HG03521 (cell line): ENCODE results near the gene IP6K2.

Experiments used
- ATAC-seq: cut with Tn5 transposase; IDR thresholded peaks from one replicate; pipeline ENCODE4 v1.9.1; 2021; ENCODE audit warnings: mild to moderate bottlenecking, moderate library complexity; ENCODE audit not compliant: unreplicated experiment

The IP6K2 gene

GRCh38 chr3:48692551-48692950 is 24.5 kb downstream of the IP6K2 start:
- ATAC-seq: no peak

- ATAC-seq: no peak
Measured at GRCh38 chr3:48690846-48691458, 26.1 kb downstream of the IP6K2 start.

- ATAC-seq: no peak
Measured at GRCh38 chr3:48689384-48689783, 27.6 kb downstream of the IP6K2 start.

- no peak for ATAC-seq
Measured at GRCh38 chr3:48688737-48689075, 28.3 kb downstream of the IP6K2 start.

GRCh38 chr3:48688032-48688736 is 28.8 kb downstream of the IP6K2 start:
- ATAC-seq: no peak

GRCh38 chr3:48687220-48687678 is 29.8 kb downstream of the IP6K2 start:
- ATAC-seq: no peak

- ATAC-seq: no peak
Measured at GRCh38 chr3:48686538-48687219, 30.3 kb downstream of the IP6K2 start.

- peak; percentile 86 for ATAC-seq
Measured at GRCh38 chr3:48685603-48686511, 31.2 kb downstream of the IP6K2 start, which contains the start of gene NCKIPSD. Gene NCKIPSD (minus strand): TSS chr3:48685915. CDS start chr3:48685807, 108 bp downstream.

- ATAC-seq: no peak
Measured at GRCh38 chr3:48685293-48685602, 31.8 kb downstream of the IP6K2 start.

- no peak for ATAC-seq
Measured at GRCh38 chr3:48684480-48685143, 32.4 kb downstream of the IP6K2 start.

- no peak for ATAC-seq
Measured at GRCh38 chr3:48684054-48684349, 33.0 kb downstream of the IP6K2 start.

GRCh38 chr3:48682786-48683185 is 34.2 kb downstream of the IP6K2 start:
- no peak for ATAC-seq

- no peak for ATAC-seq
Measured at GRCh38 chr3:48681974-48682610, 34.9 kb downstream of the IP6K2 start.

- no peak for ATAC-seq
Measured at GRCh38 chr3:48681541-48681880, 35.5 kb downstream of the IP6K2 start.

GRCh38 chr3:48680811-48681540 is 36.0 kb downstream of the IP6K2 start:
- ATAC-seq: no peak

GRCh38 chr3:48679411-48680391 is 37.3 kb downstream of the IP6K2 start:
- no peak for ATAC-seq

- no peak for ATAC-seq
Measured at GRCh38 chr3:48678566-48679380, 38.2 kb downstream of the IP6K2 start.

GRCh38 chr3:48678056-48678455 is 39.0 kb downstream of the IP6K2 start:
- no peak for ATAC-seq
